H1 (cell line): ENCODE results near the gene ANKRD6. TPM values are rescaled to one million over a fixed set of nuclear protein-coding genes. Genes with fewer than 3 reads are reported as not detected.

Experiments used
- CHD7 ChIP-seq: fragments of 300-600 bp; sonication (generic); IDR thresholded peaks from 2 replicates; pipeline ENCODE4 v1.7.1; 2012; ENCODE audit warnings: low read length, moderate library complexity, mild to moderate bottlenecking, inconsistent platforms; ENCODE audit not compliant: insufficient replicate concordance
- PHF8 ChIP-seq: fragments of 200-600 bp; sonication (generic); conservative IDR thresholded peaks from 2 replicates; pipeline ENCODE4 v1.7.1; 2012; ENCODE audit warnings: low read depth, mild to moderate bottlenecking, inconsistent platforms, low read length, moderate library complexity
- TAF7 ChIP-seq: optimal IDR thresholded peaks from 2 replicates; pipeline ENCODE3; 2011; ENCODE audit warnings: low read depth, mild to moderate bottlenecking, inconsistent platforms, low read length, moderate library complexity, borderline replicate concordance
- ZNF274 ChIP-seq: IDR thresholded peaks from 2 replicates; pipeline ENCODE4 v1.7.0; 2012; ENCODE audit warnings: low read length, borderline replicate concordance; ENCODE audit errors: extremely low read depth
- polyA plus RNA-seq, 7 experiments: library from polyadenylated mRNA; depleted of rRNA in 3 of 7; stranded (reverse) in 5 of 7; unstranded in 2 of 7; fragments of >200 nt in 5 of 7; fragments of 200-250 nt in 2 of 7; gene quantifications; 1 replicate in 5 of 7; 2 replicates in 1 of 7; 4 replicates in 1 of 7; pipeline versions ENCODE4 v1.2.1 to v1.2.3, GENCODE V29; 2011 to 2013; ENCODE audit warnings: missing spikeins in 2 of 7, mixed read lengths in 2 of 7
- total RNA-seq: library from RNA; stranded (reverse); fragmentation: NEBNext Ultra II Directional; extraction: Animal tissue kit (Norgen Biotek cat#: 25700); gene quantifications from 2 replicates; pipeline ENCODE4 v1.2.1, GENCODE V29; 2021

ANKRD6 gene
- total and polyA plus RNA-seq, 2 of the 8 experiments (the other 6 are each of a cell fraction or from before 2014, with no cell fraction given): 5.9 to 12.8 TPM

DNA sequence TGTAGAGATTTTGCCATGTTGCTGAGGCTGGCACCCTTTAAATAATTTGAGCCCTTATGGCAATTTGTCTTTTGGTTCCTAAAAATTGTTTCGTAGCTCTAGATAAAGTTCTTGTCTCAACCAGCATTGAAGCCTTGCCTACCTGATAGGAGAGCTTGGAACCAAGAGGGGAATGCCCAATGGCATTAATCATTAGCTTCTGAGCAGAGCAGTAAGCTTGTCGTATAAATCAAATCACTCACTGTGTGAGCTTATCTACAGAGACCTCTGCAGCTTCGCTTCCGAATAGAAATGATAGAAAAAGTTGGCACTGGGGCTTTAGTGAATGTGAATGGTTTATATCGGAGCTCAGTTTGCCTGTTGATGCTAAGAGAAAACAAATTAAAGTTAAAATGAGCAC is 10.7 kb downstream of the ANKRD6 start (continued):
- TF ChIP-seq CHD7 (no peak), ZNF274 (no peak), TAF7 (no peak), PHF8 (no peak)
